ENCODE data around the gene PDZK1IP1.

PDZK1IP1 gene

DNA sequence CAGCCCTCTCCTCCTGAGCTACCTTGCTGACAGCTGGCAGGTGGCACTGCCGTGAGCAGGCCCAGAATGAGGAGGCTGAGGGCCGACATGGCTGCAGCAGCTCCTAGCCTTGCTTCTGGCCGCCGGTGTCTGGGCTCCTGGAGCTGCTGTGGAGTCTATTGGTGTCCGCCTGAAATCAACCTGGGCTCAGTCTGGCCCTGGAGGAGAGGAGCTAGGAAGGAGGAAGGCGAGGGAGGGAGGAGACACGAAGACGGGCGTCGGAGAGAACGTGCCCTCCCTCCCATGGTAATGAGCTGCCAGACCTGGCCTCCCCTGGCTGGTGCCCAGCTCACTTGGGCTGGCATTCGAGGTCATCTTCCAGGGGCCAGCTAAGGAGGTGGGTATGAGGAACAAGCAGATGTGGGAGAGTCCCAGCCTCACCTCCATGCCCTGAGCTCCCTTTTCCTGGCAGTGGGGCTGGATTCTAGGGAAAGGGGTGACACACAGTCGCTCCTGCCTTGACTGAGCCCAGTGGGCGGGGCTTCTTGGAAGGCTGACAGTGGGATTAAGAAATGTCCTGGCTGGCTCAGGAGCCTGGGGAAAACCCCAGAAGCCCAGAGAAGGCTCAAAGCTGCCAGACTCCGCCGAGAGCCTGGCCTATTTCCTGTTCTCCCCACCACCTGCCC lies at the start of gene PDZK1IP1:
TSS of gene PDZK1IP1 (minus strand) at position 193 of the 665 bp plus-strand sequence. CDS start at position 89, 104 bp downstream.
- no peak for DNase-seq

DNA sequence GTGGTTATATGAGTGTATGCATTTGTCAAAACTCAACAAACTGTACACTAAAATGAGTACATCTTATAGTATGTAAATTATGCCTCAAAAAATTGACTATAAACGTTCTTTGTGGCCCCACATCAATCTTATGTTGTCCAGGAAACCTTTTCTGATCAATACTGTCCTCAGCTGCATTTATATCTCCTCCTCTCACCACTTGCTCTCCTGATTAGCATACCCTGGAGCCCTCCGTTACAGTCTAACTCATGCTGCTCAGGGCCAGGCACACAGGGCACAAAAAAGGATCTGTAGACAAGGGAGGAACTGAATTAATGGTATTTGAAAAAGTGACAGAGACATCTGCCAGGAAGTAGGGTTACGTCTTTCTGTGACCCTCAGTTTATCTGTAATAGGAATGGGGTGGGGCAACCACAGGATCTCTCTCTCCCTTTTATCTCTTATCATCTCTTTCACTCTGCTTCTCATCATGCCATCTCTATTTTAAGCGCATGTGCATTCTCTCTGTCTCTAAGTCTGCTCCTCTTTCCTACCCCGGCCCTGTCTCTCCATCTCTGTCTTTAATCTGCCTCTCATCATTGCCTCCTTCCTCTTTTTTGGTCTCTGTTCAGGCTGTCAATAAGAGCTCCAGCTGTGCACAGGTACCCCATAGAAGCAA lies 49.2 kb upstream of the PDZK1IP1 start:
- no peak for DNase-seq

- DNase-seq, result no peak
These were observed 46.0 kb upstream of the PDZK1IP1 start for GRCh38 chr1:47235806-47236205.

DNA sequence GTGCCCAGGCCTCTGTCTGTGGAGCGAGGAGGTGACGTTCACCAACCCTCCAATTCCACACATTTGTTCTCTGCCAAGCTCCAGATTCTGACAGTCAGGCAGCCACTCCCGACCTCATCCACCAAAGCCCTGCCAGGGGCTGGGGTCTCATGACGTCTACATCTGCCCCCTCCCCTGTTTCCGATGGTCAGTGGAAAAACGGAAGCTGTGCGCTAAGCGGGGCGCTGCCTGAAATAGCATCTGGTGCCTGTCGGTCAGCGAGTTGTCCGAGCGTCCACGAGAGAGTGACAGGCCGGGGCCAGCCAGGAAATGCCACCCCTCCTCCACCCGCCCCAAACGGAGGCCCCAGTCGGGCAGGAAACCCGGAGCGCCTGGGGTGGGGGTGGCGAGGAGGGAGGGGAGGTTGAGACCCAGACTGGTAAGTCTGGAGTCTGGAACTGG lies 45.4 kb upstream of the PDZK1IP1 start:
- DNase-seq, result no peak

DNA sequence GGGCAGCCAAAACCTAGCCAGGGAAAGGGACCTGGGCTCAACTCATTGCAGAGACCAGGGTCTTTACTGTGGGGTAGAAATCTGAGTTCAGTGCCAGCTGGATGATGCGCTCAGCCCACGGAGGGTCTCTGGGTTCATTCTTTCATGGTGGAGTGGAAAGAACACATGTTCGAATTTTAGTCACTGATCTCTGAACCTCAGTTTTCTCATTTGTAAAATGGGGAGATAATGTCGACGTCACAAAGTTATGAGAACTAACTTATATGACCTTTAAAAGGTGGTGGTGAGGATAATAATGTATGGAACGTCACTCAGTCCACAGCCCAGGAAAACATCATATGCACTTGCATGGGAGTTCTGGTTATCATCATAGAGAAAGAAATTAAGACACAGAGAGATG lies 43.4 kb upstream of the PDZK1IP1 start:
- DNase-seq, result no peak

GRCh38 chr1:47232187-47232874 lies 42.5 kb upstream of the PDZK1IP1 start, which contains the start of gene TAL1:
Gene TAL1, minus strand, starts transcription at chr1:47232225. Its CDS starts 6,337 bp downstream, at chr1:47225888.
- DNase-seq, result peak; percentile 27

GRCh38 chr1:47231301-47232186 lies 41.7 kb upstream of the PDZK1IP1 start:
- peak; percentile 47 for DNase-seq

- DNase-seq, result no peak
These were observed 41.0 kb upstream of the PDZK1IP1 start for GRCh38 chr1:47230692-47231300.

- DNase-seq, result no peak
These were observed 40.3 kb upstream of the PDZK1IP1 start for GRCh38 chr1:47229886-47230691.

DNA sequence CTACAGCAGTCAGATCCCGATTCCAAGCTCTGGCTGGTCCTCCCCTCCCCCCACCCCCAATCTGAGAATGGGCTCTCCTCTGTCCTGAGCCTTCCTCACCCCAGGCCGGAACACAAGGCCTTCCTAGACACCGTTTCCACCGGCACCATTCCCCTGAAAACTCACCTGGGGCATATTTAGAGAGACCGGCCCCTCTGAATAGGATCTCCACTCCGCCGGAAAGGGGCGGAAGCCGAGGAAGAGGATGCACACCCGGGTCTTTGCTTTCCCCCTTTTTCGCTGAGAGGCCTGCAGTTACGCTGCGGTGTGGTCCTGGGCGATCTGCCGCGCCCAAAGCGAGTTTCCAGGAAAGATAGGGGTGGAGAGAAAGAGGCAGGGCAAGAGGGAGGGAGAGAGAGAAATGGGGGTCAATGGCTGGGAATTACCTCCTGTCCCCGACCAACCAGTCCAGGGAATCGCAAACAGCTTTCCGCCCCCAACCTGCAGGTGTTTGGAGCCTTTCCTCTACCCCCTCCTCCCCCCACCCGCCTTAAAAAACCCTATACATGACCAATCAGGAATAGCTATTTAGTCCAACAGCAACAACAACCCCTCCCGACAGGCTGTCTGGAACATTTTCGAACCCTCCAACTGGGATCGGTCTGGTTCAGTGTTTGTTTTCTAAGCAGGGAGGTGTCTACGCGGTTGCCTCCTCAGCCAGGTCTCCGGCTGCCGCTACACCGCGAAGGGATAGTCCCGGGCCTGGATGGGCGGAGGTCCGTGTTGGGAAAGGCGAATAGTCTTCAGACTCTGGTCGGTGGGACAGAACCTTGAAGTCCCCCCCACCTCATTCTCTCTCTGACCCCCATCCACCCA lies 39.4 kb upstream of the PDZK1IP1 start:
- DNase-seq, result no peak

- no peak for DNase-seq
These were observed 38.8 kb upstream of the PDZK1IP1 start for GRCh38 chr1:47228644-47229030.

GRCh38 chr1:47227341-47228232 lies 37.8 kb upstream of the PDZK1IP1 start:
- no peak for DNase-seq

DNA sequence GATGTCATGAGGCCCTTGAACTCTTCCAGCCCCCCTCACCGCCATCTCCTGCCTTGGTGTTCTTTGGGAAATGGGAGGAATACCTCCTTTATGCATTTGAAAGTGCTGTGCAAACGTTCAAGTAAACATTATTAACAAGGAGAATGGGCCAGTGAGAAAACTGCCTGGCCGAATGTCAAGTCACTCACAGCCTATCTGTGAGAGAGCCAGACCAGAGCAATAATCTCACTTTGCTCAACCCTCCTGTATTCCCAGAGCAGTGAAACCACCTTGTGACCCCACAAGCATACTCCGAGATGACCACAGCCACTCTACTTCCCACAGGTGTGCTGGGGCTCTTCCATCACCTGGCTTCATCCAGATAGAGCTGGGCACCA lies 37.0 kb upstream of the PDZK1IP1 start:
- DNase-seq, result no peak

- no peak for DNase-seq
These were observed 36.4 kb upstream of the PDZK1IP1 start for GRCh38 chr1:47226121-47226838.

DNA sequence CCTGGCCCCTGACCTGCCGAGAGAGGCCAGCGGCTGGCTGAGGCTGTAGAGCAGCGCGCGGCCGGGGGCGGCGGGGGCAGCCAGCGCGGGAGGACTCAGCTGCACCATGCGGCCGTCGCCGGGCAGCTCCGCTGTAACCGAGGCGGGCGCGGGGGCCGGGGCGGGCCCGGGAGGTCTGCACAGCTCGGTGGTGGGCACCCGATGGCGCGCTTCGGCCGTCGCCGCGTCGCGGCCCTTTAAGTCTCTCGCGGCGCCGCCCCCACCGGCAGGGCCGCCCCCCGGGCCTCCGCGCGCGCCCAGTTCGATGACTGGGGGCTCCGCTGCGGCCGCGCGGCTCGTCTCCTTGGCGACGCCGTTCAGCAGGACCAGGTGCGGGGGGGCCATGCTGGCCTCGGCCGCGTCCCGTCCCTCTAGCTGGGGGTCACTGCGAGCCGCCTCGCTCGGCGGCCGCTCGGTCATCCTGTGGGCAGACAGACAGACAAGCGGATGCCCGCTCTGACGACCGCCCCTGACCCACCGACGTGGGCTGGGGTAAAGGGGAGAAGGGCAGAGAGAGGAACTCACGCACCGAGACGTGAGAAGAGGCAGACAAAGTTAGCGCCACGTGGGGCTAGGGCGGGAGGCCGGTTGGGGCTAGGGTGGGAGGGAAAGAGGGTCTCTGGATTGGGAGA lies 35.7 kb upstream of the PDZK1IP1 start:
- peak; percentile 8 for DNase-seq

DNA sequence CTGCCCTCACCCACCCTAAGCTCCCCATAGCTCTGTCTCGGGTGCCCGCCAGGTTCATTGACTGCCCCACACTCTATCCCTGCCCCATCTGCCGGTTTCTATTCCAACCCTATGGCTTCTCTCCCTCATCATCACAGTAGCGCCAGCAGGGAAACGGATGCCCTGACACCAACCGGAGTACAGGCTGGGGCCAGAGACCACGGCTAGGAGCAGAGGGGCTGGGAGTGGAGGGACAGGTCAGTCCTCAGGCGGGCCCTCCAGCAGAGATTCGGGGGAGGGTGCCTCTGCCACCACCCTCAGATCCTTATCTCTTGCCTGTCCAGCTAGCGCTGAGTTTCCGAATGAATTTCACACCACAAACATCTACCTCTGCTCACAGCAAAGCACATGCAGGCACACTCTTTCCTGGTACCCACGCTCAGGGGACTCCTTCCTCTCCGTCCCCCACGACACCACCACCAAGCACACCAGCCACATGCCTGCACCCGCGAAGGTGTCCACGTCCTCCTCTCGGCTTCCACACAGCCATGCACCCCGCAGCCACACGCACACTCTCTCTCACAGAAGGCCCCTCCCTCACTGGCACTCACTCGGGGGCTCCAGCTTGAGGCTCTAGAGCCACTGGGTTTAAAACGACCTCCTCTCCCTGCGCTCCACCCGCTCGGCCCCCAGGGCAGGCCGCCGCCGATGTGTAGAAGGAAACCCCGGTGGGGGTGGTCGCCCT lies 35.0 kb upstream of the PDZK1IP1 start:
- DNase-seq, result peak; percentile 38

DNA sequence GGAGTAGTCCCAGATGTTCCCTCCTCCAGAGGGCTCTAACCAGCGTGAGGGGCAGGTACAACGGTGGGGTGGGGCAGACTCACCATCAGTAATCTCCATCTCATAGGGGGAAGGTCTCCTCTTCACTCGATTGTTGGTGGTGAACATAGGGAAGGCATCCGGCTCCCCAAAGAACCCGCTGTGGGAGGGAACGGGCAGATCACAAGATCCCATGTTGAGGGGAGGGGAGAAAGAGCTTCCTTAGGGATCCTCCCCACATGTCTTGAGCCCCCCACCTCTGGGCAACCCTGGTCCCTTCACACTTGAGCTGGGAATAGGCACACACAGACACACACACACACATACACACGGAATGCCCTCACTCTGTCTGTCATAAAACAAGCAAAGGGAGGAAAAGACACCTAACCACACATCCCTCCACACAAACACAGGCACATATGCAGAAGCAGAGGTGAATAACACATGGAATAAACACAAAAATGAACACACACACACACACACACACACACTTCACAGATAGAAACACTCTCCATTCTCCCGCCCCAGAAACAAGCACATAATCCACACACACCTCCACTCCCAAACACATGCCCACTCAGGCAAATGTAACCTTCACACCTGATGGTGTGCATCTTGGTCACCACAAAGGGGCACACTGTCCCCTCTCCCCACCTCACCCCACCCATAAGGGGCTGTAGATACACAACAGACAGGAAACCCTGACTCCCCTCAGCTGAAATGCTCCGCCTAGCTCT lies 34.3 kb upstream of the PDZK1IP1 start:
- no peak for DNase-seq
